ENCODE results near the gene PRR23E.

The PRR23E gene, protein sequence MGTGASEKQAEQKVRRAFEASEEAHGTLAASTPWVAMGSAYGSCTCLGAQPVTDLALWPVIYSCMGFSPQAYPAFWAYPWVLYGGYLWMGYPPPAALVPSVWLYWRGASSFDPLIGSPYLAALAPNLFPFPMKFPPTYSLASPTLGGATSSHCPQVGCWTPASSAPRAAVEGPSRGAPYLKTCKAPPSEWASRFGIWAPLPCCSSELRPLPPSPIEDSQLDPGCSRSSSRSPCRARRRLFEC

DNA sequence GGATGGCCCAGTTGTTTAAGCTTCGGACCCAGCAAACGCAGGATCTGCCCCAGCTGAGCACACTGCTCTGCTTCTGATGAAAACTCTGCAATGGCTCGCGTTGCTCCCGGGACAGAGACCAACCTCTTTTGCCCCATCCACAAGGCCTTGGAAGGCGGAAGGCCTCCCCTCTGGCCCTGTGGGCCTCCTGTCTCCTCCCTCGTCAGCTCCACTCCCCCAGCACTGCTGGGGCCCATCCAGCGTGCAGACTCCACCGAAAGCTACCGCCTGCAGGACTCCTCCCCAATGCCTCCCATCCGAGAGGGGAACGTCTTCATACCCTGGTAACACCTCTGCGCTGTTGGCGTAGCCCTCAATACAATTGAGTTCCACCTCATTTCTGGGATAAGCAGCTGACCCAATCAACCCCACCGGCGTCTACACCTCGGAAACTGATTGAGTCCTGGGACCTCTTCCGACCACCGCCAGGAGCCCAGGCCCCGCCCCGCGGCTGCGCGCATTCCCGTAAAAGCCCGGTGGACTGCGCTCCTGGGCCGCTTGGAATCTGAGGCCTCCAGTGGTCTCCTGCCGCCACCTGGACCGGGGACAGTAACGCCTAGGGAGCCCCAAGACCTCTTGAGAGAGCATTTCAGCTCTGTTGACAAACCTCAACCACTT lies at the start of gene PRR23E:
TSS of gene PRR23E (plus strand) at position 556 of the 657 bp plus-strand sequence. CDS start 3,555 bp downstream, outside the sequence.
- no peak for DNase-seq (ENCODE audit: low read depth in 2 of 2)

DNA sequence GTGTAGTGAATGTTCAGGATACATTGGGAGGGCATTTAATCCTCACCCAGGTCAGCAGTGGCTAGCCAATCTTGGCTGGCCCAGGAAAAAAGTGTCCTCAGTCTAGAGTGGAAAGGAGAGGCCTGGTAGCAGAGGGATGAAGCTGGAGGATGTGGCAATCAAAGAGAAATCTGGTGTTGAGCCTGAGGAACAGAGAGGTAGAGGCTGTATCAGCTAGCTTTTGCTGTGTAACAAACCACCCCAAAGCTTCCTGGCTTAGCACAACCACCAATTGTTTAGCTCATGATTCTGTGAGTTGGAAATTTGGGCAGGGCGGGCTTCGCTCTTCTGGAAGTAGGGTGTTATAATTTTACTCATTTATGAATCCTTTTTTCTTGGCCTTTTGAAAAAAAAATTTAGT lies 49.8 kb upstream of the PRR23E start:
- DNase-seq (ENCODE audit: low read depth in 2 of 2): no peak

DNA sequence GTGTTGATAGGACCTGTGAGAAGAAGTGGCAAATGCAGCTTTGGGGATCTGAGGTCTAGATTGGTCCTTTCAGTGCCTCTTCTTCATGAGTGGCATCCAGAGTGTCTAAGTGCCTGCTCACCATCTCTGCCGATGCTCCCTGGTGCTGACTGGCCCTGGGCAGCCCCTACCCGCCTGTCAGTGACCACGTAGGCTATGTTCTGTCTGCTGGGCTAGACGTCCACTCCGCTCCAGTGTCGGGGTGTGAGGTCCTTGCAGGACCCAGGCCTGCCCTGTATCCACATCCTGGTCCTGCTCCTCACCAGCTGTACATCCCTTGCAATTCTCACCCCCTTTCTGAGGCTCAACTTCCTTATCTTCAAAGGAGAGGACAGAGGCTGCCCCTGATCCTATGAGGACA lies 48.3 kb upstream of the PRR23E start:
- DNase-seq (ENCODE audit: low read depth in 2 of 2): no peak

DNA sequence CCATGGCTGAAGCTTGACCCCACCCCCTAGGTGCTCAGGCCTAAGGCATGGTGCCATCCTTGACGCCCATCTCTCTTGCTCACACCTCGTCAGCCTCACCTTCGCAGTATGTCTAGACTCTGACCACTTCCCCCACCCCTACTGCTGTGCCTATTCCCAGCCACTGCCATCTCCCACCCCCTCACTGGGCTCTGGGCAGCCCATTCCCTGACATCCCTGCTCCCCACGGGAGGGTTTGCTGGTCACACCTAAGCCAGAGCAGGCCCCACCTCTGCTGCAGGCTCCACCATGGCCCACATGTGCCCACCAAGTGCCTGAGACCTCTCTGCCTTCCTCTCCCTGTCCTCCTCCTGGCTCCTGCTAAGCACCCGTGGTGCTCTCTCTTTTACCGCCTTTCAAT lies 47.7 kb upstream of the PRR23E start:
- no peak for DNase-seq (ENCODE audit: low read depth in 2 of 2)

DNA sequence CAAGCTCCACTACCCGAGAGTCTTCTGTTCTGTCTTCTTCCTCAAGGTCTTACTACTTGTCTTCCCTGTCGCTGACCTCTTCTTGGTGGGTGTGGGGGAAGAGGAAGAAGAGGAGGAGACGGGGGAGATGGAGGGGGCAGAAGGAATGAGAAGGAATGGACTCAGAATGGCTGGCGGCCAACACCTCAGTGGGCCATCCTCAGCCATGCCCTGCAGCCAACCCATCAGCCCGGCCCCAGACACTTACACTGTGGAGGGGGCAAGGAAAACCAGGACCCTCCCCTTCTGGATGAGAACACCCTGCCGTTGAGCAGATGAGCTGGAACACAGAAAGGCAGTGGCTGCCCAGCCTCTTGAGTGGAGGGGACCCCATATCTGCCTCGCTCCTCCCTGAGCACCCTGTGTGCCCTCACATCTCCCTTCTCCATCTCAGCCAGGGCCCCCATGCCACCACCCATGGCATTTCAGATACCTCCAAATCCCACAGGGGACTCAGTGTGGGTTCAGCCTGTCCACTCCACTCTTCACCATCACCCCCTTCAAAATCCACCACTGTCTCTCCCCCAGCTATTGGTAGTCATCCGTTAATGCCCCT lies 45.5 kb upstream of the PRR23E start:
- no peak for DNase-seq (ENCODE audit: low read depth in 2 of 2)

DNA sequence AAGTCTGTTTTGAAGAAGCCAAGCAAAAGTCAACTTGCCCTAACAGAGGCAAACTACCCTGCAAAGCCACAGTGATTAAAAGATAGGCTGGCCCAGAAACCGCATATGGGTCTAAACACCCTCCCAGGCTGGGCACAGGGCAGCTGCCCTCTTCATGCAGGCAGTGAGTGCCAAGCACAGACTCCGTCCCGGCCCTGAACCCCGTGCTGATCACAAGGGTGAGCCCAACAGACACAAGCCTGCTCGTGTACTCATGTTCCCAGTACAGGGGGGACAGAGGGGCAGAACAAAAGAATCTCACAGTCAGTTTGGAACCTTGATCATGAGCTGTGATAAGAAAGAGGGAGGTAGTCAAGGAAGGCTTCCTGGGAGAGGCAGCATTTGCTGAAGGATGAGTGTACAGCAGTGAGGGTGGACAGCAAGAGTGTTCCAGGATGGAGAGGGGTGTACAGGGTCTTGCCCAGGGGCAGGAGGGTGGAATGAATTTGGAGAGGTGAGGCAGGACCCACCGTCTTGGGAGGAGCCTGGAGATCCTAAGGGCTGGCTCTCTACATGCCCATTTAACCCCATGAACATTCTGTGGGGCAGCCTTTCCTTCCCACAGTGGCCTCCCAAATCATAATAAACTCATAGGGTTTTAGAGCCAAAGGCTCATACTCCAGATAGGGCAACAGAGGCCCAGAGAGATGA lies 43.2 kb upstream of the PRR23E start:
- no peak for DNase-seq (ENCODE audit: low read depth in 2 of 2)

DNA sequence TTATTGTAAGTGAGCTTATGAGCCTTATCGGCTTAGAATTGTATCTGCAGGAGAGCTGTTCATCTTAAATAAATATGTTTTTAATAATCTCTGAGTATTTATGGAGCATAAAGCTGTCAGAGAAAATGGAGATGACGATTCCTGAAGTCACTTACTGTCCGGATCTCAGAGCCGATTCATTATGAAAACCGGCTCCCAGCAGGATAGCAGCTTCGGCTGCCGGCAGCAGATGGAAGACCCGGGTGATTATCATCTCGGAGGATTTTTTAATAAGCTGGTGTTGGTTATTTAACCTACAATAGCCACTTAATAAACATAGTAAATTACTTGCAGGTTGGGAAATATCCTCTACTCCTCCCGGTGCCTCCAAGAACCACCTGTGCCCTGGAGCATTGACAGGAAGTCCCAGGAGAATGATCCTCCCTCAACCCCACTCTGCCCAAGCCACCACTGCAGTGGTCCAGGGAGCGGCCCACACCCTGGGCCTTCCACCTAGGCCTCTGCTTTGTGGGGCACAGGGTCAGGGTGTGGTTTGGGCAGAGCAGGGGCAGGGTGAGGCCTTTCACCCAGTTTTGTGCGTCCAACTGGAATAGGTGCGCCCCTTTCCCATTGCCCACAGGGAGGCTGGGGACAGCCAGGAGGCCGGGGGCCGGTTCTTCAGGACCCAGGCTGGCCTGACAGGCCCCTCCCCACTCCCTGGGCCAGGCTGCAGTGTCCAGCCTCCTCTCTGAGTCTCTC lies 42.2 kb upstream of the PRR23E start:
- no peak for DNase-seq (ENCODE audit: low read depth in 2 of 2)

DNA sequence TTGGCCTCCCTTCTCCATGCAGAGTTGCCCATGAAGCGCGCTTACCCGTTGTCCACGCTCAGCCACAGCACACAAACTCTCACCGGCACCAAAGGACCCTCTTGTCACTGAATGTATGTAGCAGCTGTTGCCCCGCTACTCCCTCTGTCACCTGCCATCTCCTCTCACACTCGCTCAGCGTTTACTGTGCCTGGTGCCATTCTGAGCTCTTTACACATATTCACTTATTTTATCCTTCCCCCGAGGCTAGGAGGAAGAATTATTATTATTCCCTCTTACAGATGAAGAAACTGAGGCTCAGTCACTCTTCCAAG lies 41.7 kb upstream of the PRR23E start:
- no peak for DNase-seq (ENCODE audit: low read depth in 2 of 2)

DNA sequence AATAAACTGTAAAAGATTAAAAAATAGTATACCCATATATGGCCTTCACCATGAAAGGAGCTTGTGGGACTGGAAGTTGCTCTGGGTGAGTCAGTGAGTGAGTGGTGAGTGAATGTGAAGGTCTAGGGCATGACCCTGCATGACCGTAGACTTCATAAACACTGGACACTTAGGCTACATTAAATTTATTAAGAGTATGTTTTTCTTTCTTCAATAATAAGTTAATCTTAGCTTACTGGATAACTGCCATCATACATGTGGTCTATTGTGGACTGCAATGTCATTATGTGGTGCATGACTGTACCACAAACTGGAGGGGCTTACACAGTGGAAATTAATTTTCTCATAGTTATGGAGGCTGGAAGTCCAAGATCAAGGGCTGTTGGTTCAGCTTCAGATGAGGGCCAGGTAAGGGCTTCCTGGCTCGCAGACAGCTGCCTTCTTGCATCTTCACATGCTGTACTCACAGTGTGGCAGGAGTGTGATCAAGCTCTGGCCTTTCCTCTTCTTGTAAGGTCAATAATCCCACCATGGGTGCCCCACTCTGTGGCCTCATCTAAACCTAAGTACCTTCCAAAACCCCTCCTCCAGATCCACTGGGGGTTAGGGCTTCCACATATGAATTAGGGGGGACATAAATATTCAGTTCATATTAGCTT lies 40.8 kb upstream of the PRR23E start:
- no peak for DNase-seq (ENCODE audit: low read depth in 2 of 2)

DNA sequence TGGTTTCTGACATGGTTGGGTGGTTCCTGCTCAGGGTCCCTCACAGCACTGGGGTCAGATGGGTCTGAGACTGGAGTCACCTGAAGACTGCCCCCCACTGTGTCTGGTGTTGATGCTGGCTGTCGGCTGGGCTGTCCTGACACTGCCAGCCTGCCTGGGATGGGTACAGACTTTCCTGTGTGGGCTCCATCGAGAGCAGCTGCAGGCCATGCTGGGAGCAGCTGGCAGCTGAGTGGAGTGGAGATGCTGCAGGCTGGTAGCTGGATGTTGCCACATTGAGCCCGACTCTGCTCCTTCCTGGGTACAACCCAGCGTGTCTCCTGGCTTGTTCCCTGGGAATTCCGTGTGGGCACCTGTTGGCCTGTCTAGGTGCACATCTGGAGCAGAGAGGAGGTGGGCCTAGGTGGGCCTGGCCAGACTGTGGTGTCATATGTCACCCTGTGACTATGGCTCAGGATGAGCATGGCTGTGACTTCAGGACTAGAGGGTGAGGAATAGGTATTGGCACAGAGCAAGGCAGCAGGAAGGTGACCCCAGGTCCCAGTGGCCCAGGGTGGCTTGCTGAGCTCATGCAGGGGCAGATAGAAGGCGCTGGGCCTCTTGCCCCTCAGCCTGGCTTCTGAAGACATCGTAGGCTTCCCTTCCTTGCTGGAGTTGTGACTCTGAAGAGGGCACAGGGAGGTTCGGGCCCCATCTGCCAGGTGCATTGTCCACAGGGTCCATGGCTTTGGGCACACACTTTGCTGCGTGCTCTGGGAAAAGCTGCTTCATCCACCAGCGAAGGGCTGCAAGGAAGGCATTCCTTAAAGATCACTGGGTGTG lies 40.0 kb upstream of the PRR23E start:
- no peak for DNase-seq (ENCODE audit: low read depth in 2 of 2)

DNA sequence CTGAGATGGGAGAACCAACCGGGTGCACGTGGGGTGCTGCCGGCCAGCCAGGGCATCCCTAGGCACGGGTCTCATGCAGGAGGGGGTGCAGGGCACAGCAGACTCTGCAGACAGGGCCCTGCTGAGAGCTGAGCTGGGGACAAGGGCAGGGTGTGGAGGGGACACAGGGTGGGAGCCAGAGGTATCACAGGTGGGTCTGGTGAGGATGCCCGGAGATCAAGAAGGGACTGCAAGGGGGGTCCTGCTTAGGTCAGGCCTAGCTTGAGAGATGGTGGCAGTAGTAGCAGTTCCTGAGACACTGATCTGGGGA lies 39.5 kb upstream of the PRR23E start:
- DNase-seq (ENCODE audit: low read depth in 2 of 2): no peak

DNA sequence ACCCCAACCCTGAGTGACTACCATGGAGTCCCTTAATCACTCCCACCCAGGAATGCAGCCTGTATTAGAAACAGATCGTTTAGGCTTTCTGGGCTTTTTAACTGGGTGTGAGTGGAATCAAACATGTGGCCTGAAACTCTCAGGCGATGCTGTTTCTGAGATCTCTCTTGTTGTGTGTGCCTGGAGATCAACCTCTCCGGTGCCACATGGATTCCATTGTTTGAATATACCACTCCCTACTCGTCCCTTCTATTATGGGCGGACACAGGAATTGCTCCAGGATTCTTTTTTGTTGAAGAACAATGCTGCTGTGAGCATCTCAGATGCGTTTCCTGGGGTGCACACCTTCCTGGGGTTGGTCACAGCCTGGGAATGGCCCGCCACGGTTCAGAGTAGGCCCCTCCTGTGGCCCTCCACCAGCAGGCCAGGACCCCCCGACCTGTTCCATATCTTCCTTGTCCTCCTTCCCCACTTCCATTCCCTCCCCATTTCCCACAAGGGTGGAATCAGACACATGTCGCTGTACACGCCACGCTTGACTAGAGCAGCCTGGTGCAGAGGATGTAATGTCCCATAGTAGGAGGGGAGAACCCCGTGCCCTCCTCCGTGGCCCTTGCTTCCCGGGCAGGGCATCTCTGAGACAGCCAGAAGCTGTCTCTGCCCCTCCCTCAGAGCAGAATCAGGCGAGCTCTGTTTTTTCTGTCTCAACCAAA lies 36.4 kb upstream of the PRR23E start:
- no peak for DNase-seq (ENCODE audit: low read depth in 2 of 2)

DNA sequence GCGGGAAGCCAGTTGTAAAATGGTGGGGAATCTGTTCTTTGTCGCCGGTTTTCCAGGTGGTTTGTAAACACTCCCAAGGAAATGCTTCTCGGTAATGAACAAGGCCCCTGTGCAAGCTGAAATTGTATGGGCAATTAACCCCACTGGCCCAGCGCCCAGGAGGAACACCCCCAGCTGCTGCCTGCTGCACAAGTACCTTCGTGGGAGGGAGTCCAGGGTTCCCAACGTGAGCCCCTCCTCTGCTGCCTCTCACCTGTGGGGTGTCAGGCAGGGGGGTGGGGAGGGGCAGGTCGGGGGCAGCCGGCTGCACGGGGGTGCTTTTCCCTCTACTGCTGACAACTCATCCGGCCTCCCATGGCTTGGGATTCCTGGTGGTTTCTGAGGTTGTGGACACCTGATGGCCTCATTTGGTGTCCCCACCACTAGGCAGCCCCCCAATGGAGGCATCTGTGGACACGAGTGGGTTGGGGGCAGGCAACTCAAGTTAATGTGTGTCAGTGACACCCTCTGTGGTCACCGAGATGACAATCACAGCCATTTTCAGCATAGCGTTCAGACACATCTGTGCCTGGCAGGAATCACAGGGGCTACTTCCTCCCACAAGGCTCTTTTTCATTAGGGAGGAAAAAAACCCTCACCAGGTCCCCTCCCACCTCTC lies 35.6 kb upstream of the PRR23E start:
- DNase-seq (ENCODE audit: low read depth in 2 of 2): no peak

DNA sequence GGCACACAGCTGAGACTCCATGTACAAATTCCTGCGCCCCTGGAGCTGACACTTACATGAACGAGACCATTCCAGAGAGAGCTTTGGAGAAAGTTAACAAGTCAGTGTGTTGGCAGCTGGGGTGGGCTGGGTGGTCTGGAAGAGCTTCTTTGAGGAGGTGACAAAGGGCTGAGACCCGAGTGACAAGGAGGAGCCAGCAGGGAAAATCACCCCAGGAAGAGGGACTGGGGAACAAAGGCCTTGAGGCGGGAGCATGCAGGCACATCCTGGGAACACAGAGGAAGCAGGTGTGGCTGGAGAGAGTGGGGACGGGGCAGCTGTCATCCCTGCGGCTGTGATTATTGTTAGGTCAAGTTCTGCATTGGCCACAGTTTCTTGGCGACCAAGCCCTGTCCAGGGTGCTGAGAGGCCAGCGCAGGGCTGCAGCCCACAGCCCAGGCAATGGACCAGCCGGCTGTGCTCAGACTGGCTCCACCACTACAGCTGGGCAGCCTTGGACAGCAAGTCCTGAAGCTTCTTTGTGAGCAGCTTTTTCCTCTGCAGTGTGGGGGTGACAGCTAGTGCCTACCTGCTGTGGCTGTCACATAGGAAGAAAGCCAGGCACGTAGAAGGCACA lies 34.2 kb upstream of the PRR23E start:
- no peak for DNase-seq (ENCODE audit: low read depth in 2 of 2)

DNA sequence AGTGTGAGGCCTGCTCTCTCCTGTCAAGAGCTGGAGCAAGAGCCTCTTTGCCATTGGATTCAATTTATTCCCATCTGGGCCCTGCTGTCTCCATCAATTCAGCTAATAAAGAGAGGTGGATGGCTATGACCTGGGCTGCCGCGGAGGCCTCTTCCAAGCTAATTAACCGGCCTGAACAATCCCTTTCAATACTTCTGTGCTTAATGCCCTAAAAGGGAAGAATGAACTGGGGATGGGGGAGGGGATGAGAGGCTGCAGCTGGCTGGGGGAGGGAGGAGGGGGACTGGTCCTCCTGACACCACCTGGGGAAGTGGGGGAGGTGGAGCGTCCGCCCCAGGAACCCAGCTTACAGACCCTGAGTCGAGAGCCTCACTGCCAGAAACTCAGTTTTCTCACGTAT lies 33.4 kb upstream of the PRR23E start:
- no peak for DNase-seq (ENCODE audit: low read depth in 2 of 2)

DNA sequence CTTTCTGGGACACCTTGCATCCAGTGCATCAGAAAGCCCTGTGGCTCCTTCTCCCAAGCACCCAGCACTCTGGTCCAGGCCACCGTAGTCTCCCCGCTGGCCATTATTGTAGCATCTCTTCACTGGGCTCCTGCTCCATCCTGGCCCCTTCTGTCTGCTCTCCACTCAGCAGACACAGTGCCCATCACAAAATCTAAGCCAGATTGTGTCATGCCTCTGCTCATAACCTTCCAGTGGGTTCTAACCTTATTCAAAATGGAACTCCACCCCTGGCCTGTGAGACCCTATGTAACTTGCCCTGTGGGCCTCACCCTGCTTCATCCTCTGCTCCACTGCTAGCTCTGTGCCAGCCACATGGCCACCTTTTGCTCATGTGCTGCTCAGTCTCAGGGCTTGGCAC lies 31.7 kb upstream of the PRR23E start:
- DNase-seq (ENCODE audit: low read depth in 2 of 2): no peak

DNA sequence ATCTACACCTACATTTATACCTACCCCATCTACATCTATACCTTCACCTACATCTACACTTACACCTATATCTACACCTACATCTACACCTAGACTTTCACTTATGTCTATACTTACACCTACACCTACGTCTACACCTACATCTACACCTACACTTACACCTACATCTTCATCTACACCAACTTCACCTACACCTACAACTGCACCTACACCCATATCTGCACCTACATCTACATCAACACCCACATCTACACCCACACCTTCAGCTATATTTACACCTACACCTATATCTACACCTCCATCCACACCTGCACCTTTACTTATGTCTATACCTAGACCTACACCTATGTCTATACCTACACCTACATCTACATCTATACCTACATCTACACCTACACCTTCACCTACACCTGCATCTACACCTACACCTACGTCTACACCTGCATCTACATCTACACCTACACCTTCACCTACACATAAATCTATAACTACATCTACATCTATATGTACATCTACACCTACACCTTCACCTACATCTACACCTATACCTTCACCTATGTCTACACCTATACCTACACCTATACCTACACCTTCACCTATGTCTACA lies 30.9 kb upstream of the PRR23E start:
- no peak for DNase-seq (ENCODE audit: low read depth in 2 of 2)

DNA sequence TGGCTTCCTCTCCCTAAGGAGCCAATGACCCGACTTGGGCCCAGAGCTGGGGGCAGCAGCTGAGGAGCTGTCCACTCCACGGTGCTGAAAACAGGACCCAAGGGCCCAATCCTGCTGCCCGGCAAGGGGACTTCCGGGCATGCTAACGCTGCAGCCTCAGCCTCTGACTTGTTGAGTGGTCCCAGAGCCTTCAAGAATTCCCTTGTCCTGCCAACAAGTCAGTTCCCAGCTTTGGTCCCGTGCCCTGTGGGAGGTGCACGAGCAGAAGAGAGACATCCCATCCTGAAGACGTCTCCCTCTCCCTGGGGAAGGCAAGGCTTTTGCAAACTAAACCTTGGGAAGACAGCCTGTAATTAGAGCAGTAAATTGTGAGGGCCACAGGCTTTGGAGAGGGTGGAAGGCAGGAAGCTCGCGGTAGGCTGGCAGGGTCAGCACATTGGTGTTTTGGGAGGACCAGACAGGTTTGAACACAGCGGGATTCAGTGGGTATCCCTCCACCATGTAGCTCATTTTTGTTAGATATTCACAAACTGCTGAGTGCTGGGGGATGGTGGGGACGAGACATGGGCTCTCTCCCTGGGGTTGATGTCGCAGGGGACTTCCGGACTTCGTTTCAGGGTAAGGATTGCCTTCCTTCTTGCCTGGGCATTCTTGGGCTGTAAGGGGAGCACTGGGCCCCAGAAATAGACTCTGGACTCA lies 29.8 kb upstream of the PRR23E start:
- no peak for DNase-seq (ENCODE audit: low read depth in 2 of 2)
